ENCODE results near the gene FBXO36. TPM values are rescaled to one million over a fixed set of nuclear protein-coding genes. Genes with fewer than 3 reads are reported as not detected.

FBXO36 gene
- total RNA-seq, 1 experiment from 2014 or later: 3.0 TPM

DNA sequence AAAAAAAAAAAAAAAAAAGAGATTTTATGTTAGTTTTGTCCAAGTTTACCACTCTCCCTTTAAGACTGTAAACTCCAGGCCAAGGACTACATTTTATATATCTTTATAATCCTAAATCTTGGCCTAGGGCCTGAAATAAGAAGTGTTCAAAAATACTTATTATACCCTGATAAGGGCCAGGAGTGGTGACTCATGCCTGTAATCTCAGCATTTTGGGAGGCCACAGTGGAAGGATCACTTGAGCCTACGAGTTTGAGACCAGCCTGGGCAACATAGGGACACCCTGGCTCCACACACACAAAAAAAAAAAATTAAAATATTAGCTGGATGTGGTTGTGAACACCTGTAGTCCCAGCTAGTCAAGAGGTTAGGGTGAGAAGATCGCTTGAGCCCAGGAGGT lies 13.2 kb upstream of the FBXO36 start:
- no peaks in the 10 kb centered on the region for H3K23me2 ChIP-seq (ENCODE audit: insufficient read length, low read depth, low read length, poor library complexity, severe bottlenecking)
- no peak overlapping the region for H3K56ac ChIP-seq (ENCODE audit: insufficient read length, low read depth, low read length)
- no peak overlapping the region for H3K23ac ChIP-seq (ENCODE audit: insufficient read length, low read depth, low read length)
- H3K18ac ChIP-seq (ENCODE audit: insufficient read length, low read depth, low read length): no peak overlapping the region
- H3K4me3 Mint-ChIP-seq: no peak overlapping the region
- H3K79me1 ChIP-seq (ENCODE audit: insufficient read depth, low read depth, low read length, poor library complexity, severe bottlenecking): no peaks in the 10 kb centered on the region
- no peak overlapping the region for H2AFZ ChIP-seq (ENCODE audit: low read length)
- no peak for DNase-seq
- H3K27me3 ChIP-seq (ENCODE audit: insufficient read depth, low read length): no peaks in the 10 kb centered on the region
- H4K91ac ChIP-seq (ENCODE audit: insufficient read length, low read depth, low read length): no peak overlapping the region
- H4K8ac ChIP-seq (replicated peaks; ENCODE audit: insufficient read length, low read depth, low read length): no peak overlapping the region
- H3K79me2 ChIP-seq (ENCODE audit: insufficient read depth, low read length): peaks cover 17% of the 10 kb centered on the region; the same call in 1 of the 2 replicates
- H3K9ac ChIP-seq (ENCODE audit: extremely low read depth, insufficient read length, low read length): no peak overlapping the region
- H3K9me3 Mint-ChIP-seq: no peaks in the 10 kb centered on the region
- TF ChIP-seq, protein P1, sequence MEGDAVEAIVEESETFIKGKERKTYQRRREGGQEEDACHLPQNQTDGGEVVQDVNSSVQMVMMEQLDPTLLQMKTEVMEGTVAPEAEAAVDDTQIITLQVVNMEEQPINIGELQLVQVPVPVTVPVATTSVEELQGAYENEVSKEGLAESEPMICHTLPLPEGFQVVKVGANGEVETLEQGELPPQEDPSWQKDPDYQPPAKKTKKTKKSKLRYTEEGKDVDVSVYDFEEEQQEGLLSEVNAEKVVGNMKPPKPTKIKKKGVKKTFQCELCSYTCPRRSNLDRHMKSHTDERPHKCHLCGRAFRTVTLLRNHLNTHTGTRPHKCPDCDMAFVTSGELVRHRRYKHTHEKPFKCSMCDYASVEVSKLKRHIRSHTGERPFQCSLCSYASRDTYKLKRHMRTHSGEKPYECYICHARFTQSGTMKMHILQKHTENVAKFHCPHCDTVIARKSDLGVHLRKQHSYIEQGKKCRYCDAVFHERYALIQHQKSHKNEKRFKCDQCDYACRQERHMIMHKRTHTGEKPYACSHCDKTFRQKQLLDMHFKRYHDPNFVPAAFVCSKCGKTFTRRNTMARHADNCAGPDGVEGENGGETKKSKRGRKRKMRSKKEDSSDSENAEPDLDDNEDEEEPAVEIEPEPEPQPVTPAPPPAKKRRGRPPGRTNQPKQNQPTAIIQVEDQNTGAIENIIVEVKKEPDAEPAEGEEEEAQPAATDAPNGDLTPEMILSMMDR (conservative IDR thresholded peaks at IDR 0.05): no peak
- no peak overlapping the region for H3K14ac ChIP-seq (ENCODE audit: insufficient read depth, low read length)
- WGBS (ENCODE audit: extremely low coverage, insufficient read length, low lambda C conversion rate): no CpG with 5 or more reads among the region's 2 CpGs
- no peak overlapping the region for H2BK5ac ChIP-seq (ENCODE audit: insufficient read length, low read length)
- H3K36me3 Mint-ChIP-seq (ENCODE audit: insufficient read depth in 1 of 3, low read depth in 3 of 3): peaks cover 0 to 20% (median 10%) of the 10 kb centered on the region in 3 experiments; a peak in 5 of 7 replicates
- H3K27ac ChIP-seq (ENCODE audit: insufficient read length, low read depth, low read length): no peak overlapping the region
- no peak overlapping the region for H3K4ac ChIP-seq (ENCODE audit: low read depth, low read length)
- H2BK120ac ChIP-seq (ENCODE audit: low read depth, low read length, poor library complexity, severe bottlenecking): no peak overlapping the region
- no peak overlapping the region for H2BK15ac ChIP-seq (ENCODE audit: low read depth, low read length)
- no peaks in the 10 kb centered on the region for H4K20me1 ChIP-seq (ENCODE audit: control insufficient read depth, insufficient read depth, insufficient read length)
- H3K9me3 ChIP-seq (ENCODE audit: control insufficient read depth, low read depth, low read length): no peaks in the 10 kb centered on the region
- peaks cover 24% of the 10 kb centered on the region in 2 experiments for H3K4me1 Mint-ChIP-seq
- H2BK12ac ChIP-seq (ENCODE audit: insufficient read length, low read depth, low read length): no peak overlapping the region
- H2BK20ac ChIP-seq (ENCODE audit: low read depth, low read length, poor library complexity, severe bottlenecking): no peak overlapping the region
- no peaks in the 10 kb centered on the region for H3K27me3 Mint-ChIP-seq (ENCODE audit: low read depth)
- no peak overlapping the region for H2AK5ac ChIP-seq (ENCODE audit: insufficient read length, low read length)
- no peak overlapping the region for H3K27ac Mint-ChIP-seq
- H3T11ph ChIP-seq (ENCODE audit: low read length): no peak overlapping the region
- no peaks in the 10 kb centered on the region for H3K4me1 ChIP-seq (ENCODE audit: insufficient read depth, low read length)
- no peak overlapping the region for H4K5ac ChIP-seq (ENCODE audit: insufficient read length, low read depth, low read length)
- no peak overlapping the region for H3K4me2 ChIP-seq (ENCODE audit: insufficient read depth, insufficient read length, low read length)

Measured in H9 (cell line).